ENCODE data around the gene IRF9. TPM values are rescaled to one million over a fixed set of nuclear protein-coding genes. Genes with fewer than 3 reads are reported as not detected.

Gene IRF9
- total and polyA plus RNA-seq, 2 of the 13 experiments (the other 11 are each of a cell fraction or from before 2014, with no cell fraction given), result 14.9 to 49.7 TPM

DNA sequence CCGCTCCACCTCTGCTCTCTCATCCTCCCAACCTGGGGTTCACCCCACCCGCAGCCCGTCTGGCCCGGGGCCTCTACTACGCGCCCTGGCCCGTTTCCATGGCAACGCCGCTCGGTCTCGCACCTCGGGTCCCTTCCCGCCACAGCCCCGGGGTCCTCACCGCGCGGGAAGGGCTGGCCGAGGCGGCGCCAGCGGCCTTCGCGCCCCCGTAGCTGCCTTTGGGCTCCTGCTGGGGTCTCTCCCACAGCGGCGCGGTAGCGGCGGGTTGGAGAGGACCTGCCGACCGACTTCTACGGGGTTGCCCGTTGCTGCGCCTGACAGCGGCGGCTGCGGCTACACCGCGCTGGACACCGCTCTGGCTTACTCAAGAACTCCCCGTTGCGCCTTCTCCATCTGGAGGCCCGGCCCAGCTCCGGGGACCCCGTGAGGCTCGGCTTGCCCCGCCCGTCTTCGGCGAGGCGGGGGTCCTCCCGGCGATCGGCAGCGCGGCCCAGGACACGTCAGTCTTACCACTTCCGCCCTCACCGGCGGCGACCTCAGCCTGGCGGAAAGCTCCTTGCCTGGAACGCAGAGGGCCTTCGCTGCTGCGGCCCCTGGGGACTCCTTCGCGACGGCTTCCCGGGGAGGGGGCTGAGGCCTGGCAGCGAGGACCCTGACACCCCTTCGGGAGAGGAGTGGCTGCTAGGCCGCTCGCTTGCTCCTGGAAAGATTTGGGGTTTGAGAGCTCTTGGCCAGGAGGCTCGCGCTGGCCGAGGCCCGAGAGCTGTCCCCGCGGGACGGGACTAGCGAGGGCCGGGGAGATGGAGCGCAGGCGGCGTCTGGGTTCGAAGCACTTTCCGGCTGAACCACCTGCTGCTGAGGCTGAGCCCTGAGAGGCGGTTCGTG, 34.4 kb downstream of the IRF9 start, which contains the start of gene TM9SF1 (continued):
- TF ChIP-seq, protein P1, sequence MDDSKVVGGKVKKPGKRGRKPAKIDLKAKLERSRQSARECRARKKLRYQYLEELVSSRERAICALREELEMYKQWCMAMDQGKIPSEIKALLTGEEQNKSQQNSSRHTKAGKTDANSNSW (CRISPR knock-in tag; IDR thresholded peaks at IDR 0.05; ENCODE audit: borderline replicate concordance), result peak; percentile 94
- TF ChIP-seq ATF3 (CRISPR knock-in tag; IDR thresholded peaks at IDR 0.05), result peak; percentile 85
- TF ChIP-seq NBN (conservative IDR thresholded peaks at IDR 0.05), result no peak
- TF ChIP-seq ETV5 (CRISPR knock-in tag; IDR thresholded peaks at IDR 0.05; ENCODE audit: borderline replicate concordance), result peak; percentile 95
- TF ChIP-seq ISX (CRISPR knock-in tag; conservative IDR thresholded peaks at IDR 0.05), result peak; percentile 96
- TF ChIP-seq ZNF205 (CRISPR knock-in tag; IDR thresholded peaks at IDR 0.05), result peak; percentile 93
- peak; percentile 99 for TF ChIP-seq ZNF546 (CRISPR knock-in tag; conservative IDR thresholded peaks at IDR 0.05)
- TF ChIP-seq DMTF1 (CRISPR knock-in tag; IDR thresholded peaks at IDR 0.05), result peak; percentile 97; the same call in 1 of the 2 replicates
- peak; percentile 98 for TF ChIP-seq RBM39 (IDR thresholded peaks at IDR 0.05; ENCODE audit: low read depth, low read length, poor library complexity, severe bottlenecking)
- TF ChIP-seq, protein P2, sequence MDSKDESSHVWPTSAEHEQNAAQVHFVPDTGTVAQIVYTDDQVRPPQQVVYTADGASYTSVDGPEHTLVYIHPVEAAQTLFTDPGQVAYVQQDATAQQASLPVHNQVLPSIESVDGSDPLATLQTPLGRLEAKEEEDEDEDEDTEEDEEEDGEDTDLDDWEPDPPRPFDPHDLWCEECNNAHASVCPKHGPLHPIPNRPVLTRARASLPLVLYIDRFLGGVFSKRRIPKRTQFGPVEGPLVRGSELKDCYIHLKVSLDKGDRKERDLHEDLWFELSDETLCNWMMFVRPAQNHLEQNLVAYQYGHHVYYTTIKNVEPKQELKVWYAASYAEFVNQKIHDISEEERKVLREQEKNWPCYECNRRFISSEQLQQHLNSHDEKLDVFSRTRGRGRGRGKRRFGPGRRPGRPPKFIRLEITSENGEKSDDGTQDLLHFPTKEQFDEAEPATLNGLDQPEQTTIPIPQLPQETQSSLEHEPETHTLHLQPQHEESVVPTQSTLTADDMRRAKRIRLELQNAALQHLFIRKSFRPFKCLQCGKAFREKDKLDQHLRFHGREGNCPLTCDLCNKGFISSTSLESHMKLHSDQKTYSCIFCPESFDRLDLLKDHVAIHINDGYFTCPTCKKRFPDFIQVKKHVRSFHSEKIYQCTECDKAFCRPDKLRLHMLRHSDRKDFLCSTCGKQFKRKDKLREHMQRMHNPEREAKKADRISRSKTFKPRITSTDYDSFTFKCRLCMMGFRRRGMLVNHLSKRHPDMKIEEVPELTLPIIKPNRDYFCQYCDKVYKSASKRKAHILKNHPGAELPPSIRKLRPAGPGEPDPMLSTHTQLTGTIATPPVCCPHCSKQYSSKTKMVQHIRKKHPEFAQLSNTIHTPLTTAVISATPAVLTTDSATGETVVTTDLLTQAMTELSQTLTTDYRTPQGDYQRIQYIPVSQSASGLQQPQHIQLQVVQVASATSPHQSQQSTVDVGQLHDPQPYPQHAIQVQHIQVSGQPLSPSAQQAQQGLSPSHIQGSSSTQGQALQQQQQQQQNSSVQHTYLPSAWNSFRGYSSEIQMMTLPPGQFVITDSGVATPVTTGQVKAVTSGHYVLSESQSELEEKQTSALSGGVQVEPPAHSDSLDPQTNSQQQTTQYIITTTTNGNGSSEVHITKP (CRISPR knock-in tag; IDR thresholded peaks at IDR 0.05; ENCODE audit: low read depth), result peak; percentile 91
- TF ChIP-seq RFXAP (CRISPR knock-in tag; IDR thresholded peaks at IDR 0.05; ENCODE audit: borderline replicate concordance), result peak; percentile 93
- TF ChIP-seq MAFK (conservative IDR thresholded peaks at IDR 0.05 in 1 of 2, IDR thresholded peaks at IDR 0.05 in 1 of 2; ENCODE audit: low read length in 2 of 2), result no peak
- TF ChIP-seq, protein P3, sequence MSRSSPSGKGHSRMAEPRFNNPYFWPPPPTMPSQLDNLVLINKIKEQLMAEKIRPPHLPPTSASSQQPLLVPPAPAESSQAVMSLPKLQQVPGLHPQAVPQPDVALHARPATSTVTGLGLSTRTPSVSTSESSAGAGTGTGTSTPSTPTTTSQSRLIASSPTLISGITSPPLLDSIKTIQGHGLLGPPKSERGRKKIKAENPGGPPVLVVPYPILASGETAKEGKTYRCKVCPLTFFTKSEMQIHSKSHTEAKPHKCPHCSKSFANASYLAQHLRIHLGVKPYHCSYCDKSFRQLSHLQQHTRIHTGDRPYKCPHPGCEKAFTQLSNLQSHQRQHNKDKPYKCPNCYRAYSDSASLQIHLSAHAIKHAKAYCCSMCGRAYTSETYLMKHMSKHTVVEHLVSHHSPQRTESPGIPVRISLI (CRISPR knock-in tag; IDR thresholded peaks at IDR 0.05; ENCODE audit: borderline replicate concordance), result peak; percentile 85
- TF ChIP-seq ZBTB3 (CRISPR knock-in tag; IDR thresholded peaks at IDR 0.05; ENCODE audit: borderline replicate concordance, low read depth), result peak; percentile 96
- TF ChIP-seq, protein P4, sequence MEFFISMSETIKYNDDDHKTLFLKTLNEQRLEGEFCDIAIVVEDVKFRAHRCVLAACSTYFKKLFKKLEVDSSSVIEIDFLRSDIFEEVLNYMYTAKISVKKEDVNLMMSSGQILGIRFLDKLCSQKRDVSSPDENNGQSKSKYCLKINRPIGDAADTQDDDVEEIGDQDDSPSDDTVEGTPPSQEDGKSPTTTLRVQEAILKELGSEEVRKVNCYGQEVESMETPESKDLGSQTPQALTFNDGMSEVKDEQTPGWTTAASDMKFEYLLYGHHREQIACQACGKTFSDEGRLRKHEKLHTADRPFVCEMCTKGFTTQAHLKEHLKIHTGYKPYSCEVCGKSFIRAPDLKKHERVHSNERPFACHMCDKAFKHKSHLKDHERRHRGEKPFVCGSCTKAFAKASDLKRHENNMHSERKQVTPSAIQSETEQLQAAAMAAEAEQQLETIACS (CRISPR knock-in tag; IDR thresholded peaks at IDR 0.05), result peak; percentile 47
- TF ChIP-seq GLI4 (CRISPR knock-in tag; IDR thresholded peaks at IDR 0.05; ENCODE audit: borderline replicate concordance), result peak; percentile 99
- no peak for TF ChIP-seq MBD4 (IDR thresholded peaks at IDR 0.05; ENCODE audit: borderline replicate concordance, low read length)

All from HepG2 (cell line).